Measurements from ENCODE around the gene DKK3. TPM values are rescaled to one million over a fixed set of nuclear protein-coding genes. Genes with fewer than 3 reads are reported as not detected.

Gene DKK3
- polyA plus RNA-seq, 1 donor, result 49.7 TPM

DNA sequence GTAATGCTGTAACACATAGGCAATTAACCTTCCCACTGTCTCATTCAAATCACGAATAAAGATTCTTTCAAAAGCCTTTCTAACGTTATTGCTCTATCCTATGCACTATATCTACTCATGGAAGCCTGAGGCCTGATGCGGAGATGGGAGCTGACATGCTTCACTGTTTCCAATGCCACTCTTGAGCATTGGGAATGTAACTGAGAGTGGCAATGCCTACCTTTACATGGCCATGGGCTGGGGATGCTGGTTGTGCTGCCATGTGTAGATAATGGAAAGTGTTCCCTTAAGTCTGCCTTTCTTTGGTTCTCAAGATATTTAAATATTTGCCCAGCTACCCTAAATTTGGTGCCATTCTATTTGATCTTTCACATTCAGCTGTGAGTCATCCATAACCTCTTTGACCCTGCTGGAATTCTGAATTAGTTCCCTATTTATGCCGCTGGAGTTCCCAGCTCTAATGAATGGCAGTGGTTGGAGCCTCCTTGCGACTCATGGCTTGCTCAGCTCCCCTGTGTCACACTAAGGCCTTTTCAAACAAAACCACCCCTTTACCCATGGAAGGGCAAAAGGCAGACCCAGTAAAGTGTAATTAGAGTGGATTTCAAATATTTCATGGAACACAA lies 21.4 kb upstream of the DKK3 start:
- no peak for DNase-seq

DNA sequence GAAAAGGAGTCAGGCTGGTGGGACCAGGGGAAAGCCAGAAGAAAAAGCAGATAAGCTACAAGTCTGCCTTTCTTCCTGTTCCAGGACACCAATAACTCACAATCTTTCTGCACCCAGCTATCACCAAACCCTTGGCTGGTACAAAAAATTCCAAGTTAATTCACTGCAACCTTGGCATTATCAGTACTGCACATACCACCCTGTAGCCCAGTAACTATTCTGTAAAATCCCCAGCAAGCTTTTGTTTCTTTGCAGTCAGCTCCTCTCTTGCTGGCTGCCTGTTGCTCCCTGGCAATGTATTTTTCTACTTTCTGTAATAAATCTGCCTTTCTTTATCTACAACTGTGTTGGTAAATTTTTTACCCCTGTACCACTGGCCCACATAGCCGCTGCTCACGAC lies 20.7 kb upstream of the DKK3 start:
- DNase-seq, result no peak

DNA sequence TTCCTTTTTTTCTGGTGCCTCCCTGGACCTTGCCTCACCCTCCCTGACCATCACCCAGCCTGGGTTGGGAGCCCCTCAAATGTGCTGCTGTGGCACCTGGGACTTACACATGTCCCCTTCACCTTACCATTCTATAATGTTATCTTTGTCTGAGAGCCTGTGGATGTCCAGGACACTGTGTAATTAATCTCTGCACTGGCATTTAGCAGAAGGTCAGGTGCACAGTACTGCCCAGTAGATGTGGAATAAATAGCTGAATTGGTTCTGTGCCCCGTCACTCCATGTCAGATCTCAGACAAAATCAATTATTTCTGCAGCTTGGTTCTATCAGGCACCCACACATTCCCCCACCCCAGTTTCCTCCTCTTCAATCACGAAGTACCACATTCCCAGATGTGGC lies 19.9 kb upstream of the DKK3 start:
- no peak for DNase-seq

DNA sequence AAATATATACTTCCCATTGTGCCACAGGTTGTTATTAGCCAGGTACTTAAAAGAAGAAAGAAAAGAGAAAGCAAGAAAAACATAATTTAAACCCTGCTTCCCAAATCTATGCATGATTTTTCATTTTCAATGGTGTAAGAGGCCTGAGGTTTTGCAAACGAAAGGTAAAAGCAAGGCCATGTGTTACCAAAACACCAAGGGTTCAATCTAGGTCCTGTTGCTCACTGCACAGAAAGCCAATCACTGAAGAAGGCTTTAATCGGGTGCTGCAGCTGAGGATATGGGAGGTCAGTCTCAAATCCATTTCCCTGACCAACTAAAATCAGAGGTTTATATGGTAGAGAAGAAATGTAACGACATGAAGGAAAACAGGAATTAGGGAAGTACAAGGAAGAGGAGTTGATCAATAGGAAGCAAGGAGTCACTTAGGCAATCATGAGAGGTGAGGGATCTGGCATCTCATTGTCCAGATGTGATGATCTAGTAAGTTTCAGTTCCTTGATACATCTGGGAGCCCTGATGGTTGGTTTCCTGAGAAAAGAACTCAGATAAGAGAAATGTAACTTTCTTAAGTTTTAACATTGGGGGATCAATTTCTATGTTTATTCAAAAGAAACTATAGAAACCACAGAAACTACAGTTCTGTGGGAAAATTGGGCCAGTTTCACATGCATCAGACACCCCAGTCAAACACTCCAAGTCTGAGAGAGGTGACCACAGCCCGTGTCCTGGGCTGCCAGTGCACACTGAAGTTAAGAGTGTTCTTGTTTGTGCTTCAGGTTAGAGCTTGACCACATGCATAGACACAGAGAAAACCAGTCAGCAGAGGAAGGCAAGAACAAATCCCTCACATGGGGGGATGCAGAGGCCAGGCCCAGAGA lies 18.1 kb upstream of the DKK3 start:
- no peak for DNase-seq

DNA sequence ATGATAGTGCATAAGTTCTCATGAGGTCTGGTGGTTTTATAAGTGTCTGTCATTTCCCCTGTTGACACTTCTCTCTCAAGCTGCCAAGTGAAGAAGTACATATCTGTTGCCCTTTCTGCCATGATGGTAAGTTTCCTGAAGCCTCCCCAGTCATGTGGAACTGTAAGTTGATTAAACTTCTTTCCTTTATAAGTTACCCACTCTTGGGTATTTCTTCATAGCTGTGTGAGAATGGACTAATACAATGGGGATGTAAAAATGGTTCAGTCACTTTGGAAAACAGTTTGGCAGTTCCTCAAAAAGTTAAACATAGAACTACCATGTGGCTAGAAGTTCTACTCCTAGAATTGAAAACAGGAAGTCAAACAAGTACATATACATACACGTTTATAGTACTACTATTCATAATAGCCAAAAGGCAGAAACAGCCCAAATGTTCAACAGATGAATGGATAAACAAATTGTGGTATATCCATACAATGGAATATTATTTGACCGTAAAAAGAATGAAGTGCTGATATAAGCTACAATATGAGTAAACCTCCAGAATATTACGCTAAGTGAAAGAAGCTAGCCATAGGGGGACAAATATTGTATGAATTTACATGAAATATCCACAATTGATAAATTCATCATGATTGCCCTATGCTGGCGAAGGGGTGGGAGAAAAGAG lies 16.0 kb upstream of the DKK3 start:
- DNase-seq, result no peak

DNA sequence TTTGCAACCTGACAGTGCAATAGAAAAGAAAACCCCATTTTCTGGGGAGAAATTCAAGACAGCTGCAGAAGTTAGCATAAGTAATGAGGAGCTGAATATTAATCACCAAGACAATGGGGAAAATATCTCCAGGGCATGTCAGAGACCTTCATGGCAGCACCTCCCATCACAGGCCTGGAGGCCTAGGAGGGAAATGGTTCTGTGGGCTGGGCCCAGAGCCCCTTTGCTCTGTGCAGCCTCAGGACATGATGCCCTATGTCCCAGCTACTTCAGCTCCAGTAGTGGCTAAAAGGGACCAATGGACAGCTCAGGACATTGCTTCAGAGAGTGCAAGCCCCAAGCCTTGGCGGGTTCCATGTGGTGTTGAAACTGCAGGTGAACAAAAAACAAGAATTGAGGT lies 14.6 kb upstream of the DKK3 start:
- no peak for DNase-seq

DNA sequence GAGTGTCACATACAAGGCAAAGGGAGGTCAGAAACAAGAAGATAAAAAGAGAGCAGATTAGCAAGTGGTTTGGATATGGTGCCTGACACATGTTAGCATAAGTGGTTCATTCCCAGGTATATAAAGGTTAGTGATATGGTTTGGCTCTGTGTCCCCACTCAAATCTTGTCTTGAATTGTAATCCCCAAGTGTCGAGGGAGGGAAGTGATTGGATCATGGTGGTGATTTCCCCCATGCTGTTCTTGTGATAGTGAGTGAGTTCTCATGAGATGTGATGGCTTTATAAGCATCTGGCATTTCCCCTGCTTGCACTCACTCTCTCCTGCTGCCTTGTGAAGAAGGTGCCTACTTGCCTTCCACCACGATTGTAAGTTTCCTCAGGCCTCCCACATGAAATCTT lies 12.1 kb upstream of the DKK3 start:
- no peak for DNase-seq

DNA sequence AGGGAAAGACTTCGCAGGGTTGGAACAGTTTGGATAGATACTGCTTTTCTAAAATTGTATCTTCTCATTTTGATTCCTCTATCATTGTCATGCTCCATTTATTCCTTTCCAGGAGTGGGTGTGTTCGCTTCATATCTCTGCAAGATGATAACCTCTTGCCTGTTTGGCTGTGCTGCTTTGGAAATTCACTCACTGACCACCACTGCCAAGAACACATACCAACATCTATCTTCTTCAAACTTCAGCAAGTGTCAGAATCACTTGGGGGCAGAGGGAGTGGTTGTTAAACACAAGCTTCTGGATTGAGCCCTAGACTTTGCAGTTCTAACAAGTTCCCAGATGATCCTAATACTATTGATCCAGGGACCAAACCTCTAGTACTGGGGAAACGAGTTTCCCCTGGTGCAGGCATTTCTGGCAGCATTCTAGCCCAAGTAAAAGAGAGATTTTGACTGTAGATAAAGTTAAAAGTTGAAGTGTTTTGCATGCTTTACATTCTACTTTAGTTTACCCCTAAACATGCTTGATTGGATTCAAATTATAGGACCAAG lies 11.5 kb upstream of the DKK3 start:
- no peak for DNase-seq

DNA sequence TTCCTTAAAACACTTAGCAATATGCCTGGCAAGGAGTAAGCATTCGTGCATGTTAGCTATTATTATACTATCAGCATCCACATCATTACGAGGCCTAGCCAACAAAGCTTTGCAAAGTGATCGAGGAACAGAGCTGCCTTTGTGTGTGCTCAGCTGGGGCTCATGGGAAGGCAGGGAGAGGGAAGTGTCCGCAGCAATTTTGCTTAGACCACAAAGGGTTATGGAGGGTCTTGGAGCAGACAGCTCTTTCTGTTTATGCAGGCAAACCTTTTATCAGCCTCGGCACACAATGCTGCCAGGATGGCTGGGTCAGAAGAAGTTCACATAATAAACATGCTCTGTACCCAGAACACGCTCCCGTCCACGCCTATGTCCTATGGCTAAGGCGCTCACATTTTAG lies 10.9 kb upstream of the DKK3 start:
- no peak for DNase-seq

DNA sequence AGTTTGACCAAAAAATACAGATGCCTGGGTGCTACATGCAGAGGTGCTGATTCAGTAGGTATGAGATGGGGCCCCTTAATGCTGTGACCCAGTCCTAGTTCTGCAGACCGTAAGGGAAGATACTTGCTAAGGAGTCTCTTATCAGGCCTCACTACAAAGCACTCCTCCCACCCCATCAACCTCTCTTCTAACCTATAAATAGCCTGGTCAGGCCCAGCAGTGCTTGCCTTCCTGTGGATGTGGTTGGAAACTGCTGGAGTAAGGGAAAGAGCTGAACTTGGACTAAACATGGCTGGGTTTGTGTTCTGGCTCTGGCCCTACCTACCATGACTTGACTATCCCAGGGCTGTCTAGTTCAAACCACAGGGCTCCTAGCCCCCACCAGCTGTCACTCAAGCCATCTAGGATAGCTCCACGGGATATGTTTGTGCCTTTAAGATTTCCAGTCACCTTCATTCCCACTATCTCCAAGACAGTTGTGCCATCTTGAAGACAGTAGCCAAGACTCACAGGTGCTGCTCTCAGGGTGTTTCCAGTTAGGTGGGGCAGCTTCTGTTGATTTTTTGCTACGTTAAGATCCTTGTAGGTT lies 9.5 kb upstream of the DKK3 start:
- DNase-seq, result no peak

DNA sequence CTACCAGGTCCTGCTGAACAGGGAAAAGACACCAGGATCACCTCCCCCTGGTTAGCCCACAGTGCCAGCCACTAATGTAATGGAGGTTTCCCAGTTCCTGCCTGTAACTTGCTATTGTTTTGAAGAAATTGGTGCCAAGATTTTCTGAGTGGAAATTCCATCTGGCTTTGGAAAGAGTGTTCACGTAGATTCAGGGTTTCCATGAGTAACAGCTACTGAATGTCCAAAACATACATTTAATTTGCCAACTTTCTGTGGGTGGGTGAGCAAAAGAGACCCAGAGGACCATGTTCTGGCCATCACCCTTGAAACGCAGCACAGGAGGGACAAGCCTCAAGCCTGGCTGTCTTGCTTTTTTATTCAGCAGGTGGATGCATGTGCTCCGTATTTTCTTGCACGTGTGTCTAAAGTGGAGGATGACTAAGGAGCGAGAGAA lies 8.8 kb upstream of the DKK3 start:
- DNase-seq, result peak; percentile 69

DNA sequence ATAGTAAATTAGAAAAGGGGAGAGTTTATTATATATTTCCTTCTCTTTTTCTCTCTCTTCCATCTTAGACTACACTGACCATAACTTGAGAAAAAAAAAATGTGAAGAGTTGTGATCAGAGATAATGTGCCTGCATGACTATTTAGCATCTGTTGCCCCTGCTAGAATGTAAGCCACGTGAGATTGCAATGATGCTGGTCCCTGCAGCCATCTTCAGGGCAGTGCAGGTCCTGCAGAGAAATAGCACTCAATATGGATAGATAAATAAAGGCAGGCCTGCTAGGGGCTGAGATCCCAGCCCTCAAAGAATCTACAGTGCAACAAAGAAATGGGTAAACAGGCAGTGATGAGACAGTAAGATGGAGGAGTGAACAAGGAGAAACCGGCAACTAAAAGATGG lies 7.8 kb upstream of the DKK3 start:
- no peak for DNase-seq

DNA sequence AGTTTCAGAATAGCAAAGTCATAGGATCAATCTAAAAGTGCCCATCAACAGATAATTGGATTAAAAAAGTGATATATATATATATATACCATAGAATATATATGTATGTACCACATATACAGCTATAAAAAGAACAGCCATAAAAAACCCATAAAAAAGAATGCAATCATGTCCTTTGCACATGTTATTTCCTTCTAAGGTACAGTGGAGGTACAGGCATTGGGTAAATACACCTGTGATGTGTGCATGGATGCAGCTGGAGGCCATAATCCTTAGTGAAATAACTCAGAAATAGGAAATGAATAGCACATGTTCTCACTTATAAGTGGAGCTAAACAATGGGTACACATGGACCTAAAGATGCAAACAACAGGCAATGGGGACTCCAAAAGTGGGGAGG lies 7.1 kb upstream of the DKK3 start:
- DNase-seq, result no peak

DNA sequence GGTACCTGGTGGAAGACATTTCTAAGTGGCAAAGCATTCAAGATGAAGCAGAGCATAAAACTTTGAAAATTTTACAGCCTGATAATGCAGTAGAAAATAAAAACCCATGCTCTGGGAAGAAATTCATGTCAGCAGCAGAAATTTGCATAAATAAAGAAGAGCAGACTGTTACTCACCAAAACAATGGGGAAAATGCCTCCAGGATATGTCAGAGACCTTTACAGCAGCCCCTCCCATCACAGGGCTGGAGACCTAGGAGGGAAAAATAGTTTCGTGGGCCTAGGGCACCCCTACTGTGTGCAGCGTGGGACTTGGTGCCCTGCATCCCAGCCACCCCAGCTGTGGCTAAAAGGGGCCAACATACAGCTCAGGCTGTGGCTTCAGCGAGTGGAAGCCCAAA lies 5.4 kb upstream of the DKK3 start:
- DNase-seq, result no peak

DNA sequence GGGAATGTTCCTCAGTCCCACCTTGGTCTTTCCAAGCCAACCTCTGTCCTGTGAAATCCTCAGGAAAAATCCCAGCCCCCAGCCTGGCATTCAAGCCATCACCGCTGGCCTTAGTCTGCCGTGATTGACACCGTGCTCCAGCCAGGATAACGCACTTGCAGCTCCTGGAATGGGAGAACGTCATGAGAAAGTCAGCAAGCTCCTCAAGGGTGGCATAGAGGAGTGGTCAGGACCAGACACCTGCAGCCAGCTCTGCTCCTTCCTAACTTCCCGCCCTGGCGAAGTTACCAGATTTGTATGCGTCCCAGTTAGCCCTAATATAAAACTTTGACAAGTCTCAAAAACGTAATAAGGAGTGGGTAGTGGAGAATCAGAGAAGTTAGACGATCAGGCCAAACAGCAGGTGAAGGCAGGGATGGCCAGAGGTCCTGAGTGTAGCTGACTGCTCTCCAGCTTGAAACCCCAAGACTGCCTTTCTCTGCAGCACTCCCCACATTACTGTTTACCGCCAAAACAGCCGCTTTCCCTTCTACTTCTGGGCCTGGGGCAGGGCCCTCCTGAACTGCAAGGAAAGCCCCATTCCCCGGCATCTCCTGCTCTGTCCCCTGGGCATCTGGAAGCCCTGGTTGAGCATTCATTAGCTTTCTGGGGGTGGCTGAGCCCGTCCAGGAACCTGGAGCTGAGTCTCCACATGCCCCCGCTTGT lies 1.3 kb upstream of the DKK3 start:
- no peak for DNase-seq

DNA sequence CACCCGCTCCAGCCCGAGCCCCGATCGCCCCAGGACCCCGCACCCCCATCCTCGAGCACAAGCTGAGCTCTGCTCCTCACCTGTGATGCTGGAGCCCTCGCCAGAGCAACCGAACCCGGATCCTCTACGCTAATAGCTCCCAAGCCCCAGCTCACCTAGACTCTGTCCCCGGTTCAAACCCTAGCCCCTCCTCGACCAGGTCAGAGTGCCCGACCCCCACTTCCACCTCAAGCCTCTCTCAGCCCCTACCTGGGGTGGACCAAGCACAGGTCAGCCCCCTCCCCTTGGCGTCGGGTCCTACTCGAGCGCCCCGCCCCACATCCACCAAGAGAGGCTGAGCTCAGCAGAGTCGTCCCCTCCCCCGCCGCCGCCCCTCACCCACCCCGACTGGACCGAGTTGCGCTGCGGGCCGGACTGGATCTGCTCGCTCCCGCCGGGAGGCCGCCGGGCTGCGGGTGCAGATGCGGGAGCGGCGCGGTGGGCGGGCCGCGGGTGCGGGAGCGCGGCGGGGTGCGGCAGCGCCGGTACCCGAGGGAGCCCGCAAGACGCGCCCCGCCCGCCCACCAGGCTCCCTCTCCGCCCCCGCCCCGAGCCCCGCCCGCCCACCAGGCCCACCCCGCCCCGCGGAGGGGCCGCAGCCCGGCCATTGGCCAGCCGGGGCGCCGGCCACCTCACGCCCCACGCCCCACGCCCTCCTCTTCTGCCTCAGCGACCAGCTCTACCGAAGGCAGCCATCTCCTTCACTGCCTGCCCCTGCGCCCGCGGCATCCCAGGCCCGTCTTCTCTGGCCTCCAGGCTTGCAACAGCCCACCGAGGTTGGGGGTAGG lies 577 bp upstream of the DKK3 start:
- DNase-seq, result no peak

DNA sequence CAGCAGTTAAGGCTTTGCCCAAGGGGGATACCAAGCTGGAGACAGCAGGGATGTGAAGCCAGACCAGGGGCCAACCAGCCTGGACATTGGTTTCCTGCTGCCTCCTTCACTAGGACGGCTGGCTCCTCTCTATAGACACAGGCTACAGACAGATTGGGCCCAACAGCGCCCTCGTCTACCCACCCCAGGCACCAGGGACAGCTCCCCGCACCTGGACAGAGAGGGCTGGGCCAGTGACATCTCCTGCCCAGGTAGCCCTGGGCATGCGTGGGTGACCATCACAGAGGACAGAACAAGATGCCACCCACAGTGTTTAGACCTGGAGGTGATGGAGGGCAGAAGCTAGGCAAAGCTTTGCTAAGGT lies 1.2 kb downstream of the DKK3 start:
- DNase-seq, result no peak

DNA sequence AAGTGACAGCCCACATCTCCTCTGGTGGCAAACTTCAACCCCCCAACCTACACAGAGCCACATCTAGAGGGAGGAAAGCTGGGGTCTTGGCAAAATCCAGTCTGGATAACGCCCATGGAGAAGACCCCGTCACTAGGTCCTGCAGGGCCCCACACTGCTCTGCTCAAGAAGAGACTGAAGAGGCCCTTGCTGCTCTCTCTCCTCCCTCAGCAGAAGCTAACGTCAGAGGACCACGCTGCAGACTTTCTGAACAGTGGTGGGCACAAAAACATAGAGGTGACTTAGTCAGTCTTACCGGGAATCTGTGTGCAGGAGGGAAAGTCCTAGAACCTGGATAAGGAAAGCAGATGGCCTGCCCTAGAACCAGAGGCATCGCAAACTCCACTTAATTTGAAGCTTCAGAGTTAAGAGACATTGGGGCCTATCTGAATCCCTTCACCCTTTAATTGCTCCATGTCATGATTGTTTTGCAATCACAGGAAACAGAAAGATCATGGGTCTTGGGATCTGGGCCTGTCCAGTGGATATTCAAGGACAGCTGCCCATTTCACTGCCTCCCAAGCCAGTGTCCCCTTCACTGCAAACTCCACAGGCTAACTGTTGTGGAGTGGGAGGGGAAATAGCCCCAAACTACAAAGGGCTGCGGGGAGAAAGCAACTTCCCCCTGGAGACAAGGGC lies 1.7 kb downstream of the DKK3 start:
- no peak for DNase-seq

DNA sequence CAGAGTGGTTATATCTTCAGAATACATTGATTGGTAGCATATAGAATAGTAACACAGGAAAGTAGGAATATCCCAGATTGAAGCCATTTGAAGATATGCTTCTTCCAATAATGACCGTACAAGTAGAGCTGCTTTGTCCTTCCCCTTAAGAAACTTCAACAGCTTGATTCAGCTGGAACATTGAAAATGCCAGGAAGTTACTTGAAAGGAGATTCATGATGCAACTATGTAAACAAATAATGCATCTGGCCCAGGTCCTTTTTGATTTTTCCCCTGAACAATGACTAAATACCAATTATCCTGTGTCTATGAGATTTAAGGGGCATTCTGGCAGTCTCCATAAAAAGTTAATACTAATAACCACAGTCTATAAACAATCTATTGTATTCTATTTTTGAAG lies 3.0 kb downstream of the DKK3 start:
- no peak for DNase-seq

DNA sequence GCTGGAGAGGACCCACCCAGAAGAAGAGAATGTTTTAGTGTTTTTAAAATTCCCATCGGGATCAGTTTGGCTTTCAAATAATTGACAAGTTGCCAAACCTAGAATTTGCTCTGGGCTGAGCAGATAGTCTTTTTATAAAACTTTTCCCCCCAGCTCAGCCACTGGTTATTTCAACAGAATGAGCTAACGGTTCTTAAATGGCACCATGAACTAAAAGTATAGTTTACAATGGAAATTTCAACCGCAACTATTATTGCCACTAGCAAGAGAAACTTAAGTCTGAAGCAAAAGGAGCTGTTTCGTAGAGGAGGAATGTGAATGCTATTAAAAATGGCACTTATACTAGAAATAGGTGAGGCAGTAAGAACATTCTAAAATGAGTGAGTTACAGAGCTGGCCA lies 3.4 kb downstream of the DKK3 start:
- DNase-seq, result no peak

DNA sequence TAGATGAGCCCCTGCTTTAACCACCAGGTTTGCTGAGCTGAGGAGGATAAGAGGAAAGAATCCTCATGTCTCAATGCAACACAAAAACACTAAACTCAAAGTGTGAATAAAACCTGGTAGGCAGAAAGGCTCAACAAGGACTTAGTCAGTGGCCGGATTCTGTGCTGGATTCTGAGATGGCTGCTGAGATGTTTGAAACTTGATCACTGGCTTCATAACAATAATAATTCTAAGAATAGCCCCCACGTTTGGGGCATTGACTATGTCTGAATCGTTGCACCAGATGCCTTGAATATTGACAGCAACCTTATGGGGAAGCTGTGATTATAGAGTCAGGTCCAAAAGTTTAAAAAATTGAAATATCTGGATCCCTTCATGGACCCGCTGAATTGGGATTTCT lies 4.6 kb downstream of the DKK3 start:
- DNase-seq, result no peak

All from hindlimb muscle (tissue), 1 donor.